NT2/D1 (cell line): ENCODE data around the gene RPS14.

ENCODE experiments used
- SUZ12 ChIP-seq: IDR thresholded peaks from 2 replicates; pipeline ENCODE4 v1.6.1; 2011; ENCODE audit not compliant: insufficient read length, insufficient read depth; ENCODE audit errors: extremely low read depth
- YY1 ChIP-seq: IDR thresholded peaks from 2 replicates; pipeline ENCODE4 v1.6.1; 2011; ENCODE audit not compliant: insufficient read length, insufficient read depth
- ZNF274 ChIP-seq: IDR thresholded peaks from 2 replicates; pipeline ENCODE4 v1.6.1; 2011; ENCODE audit warnings: mild to moderate bottlenecking, low read depth, low read length

- TF ChIP-seq YY1 (no peak), SUZ12 (no peak), ZNF274 (no peak)
These were observed 46.6 kb downstream of the RPS14 start for GRCh38 chr5:150402901-150403342.
